Progenitor cell of endocrine pancreas (in vitro differentiated cells): ENCODE data around the gene INPP5J. TPM values are rescaled to one million over a fixed set of nuclear protein-coding genes. Genes with fewer than 3 reads are reported as not detected.
"Not testable (repeated sequence)": the region's sequence is repeated elsewhere in the genome, so short reads cannot be mapped to it uniquely, and the experiment has no call there.

Experiments used
- DNase-seq: peaks from one replicate; pipeline ENCODE4 v3.0.0; 2021; ENCODE audit warnings: low spot score; ENCODE audit not compliant: unreplicated experiment
- H3K27ac Mint-ChIP-seq: 2 replicates; pipeline ENCODE4 v1.8.0; 2021; ENCODE audit warnings: mild to moderate bottlenecking, moderate library complexity, mixed read lengths
- H3K27me3 Mint-ChIP-seq: 2 replicates; pipeline ENCODE4 v1.8.0; 2021; ENCODE audit warnings: mixed read lengths
- H3K36me3 Mint-ChIP-seq: 2 replicates; pipeline ENCODE4 v1.8.0; 2022; ENCODE audit warnings: mixed read lengths; ENCODE audit not compliant: insufficient read depth
- H3K4me1 Mint-ChIP-seq: 2 replicates; pipeline ENCODE4 v1.8.0; 2021; ENCODE audit warnings: low read depth, mixed read lengths
- H3K4me3 Mint-ChIP-seq: 2 replicates; pipeline ENCODE4 v1.8.0; 2021; ENCODE audit warnings: low read depth, mild to moderate bottlenecking, moderate library complexity, mixed read lengths
- H3K9me3 Mint-ChIP-seq: 2 replicates; pipeline ENCODE4 v1.8.0; 2021; ENCODE audit warnings: low read depth, mixed read lengths
- CTCF ChIP-seq: fragments of 200-600 bp; sonication (generic); IDR thresholded peaks from one replicate; pipeline ENCODE4 v1.5.0; 2021; ENCODE audit warnings: antibody characterized with exemption, mild to moderate bottlenecking; ENCODE audit not compliant: unreplicated experiment
- long read RNA-seq: library from polyadenylated mRNA; unstranded; transcript quantifications from one replicate; pipeline ENCODE4 v2.0.0, GENCODE V29; 2020
- total RNA-seq: library from RNA; stranded (reverse); gene quantifications from 2 replicates; pipeline ENCODE4 v1.2.1, GENCODE V29; 2021

INPP5J gene
- 14.8 and 17.9 TPM in 2 replicates for total RNA-seq
- long read RNA-seq, partial matches to known transcripts: 1 of 3 reads
- long read RNA-seq, other reads (novel, unspliced or antisense): 2 of 3 reads

GRCh38 chr22:31122532-31123291, at the start of gene INPP5J:
TSS of gene INPP5J (plus strand) at chr22:31122966. CDS start at chr22:31123015, 49 bp downstream.
- Mint-ChIP-seq H3K36me3 (no peaks in the 10 kb centered on the region), H3K27me3 (peaks cover 5% of the 10 kb centered on the region), H3K4me1 (peaks cover 6% of the 10 kb centered on the region), H3K4me3 (peak within 1 kb of the TSS; percentile 72), H3K27ac (peak within 1 kb of the TSS; percentile 67), H3K9me3 (no peaks in the 10 kb centered on the region)
- TF ChIP-seq CTCF: no peak
- peak; percentile 42 for DNase-seq

- not testable (repeated sequence) for H3K36me3 Mint-ChIP-seq, H3K4me3 Mint-ChIP-seq, H3K9me3 Mint-ChIP-seq, H3K27me3 Mint-ChIP-seq, H3K4me1 Mint-ChIP-seq, DNase-seq, H3K27ac Mint-ChIP-seq
Measured at GRCh38 chr22:31073125-31073524, 49.6 kb upstream of the INPP5J start.

- H3K4me1 Mint-ChIP-seq, H3K9me3 Mint-ChIP-seq, H3K4me3 Mint-ChIP-seq, H3K27me3 Mint-ChIP-seq, H3K27ac Mint-ChIP-seq, DNase-seq, H3K36me3 Mint-ChIP-seq: not testable (repeated sequence)
Measured at GRCh38 chr22:31073545-31074145, 49.1 kb upstream of the INPP5J start.

- no peak overlapping the region for H3K4me3 Mint-ChIP-seq
- H3K4me1 Mint-ChIP-seq: peaks cover 14% of the 10 kb centered on the region
- no peaks in the 10 kb centered on the region for H3K27me3 Mint-ChIP-seq
- no peak for DNase-seq
- no peak for TF ChIP-seq CTCF
- H3K9me3 Mint-ChIP-seq: no peaks in the 10 kb centered on the region
- no peaks in the 10 kb centered on the region for H3K36me3 Mint-ChIP-seq
- no peak overlapping the region for H3K27ac Mint-ChIP-seq
Measured at GRCh38 chr22:31075961-31076360, 46.8 kb upstream of the INPP5J start.

GRCh38 chr22:31077681-31078080, 45.1 kb upstream of the INPP5J start:
- Mint-ChIP-seq H3K4me1 (peaks cover 25% of the 10 kb centered on the region), H3K27me3 (no peaks in the 10 kb centered on the region), H3K9me3 (no peaks in the 10 kb centered on the region), H3K36me3 (no peaks in the 10 kb centered on the region), H3K27ac (peak overlapping the region; percentile 29), H3K4me3 (no peak overlapping the region)
- no peak for TF ChIP-seq CTCF
- no peak for DNase-seq

- DNase-seq, H3K4me3 Mint-ChIP-seq, H3K36me3 Mint-ChIP-seq, H3K9me3 Mint-ChIP-seq, H3K27me3 Mint-ChIP-seq: not testable (repeated sequence)
- peaks cover 29% of the 10 kb centered on the region for H3K4me1 Mint-ChIP-seq
- peak overlapping the region; percentile 39 for H3K27ac Mint-ChIP-seq
Measured at GRCh38 chr22:31078389-31078788, 44.4 kb upstream of the INPP5J start.
